GM20000 (cell line): Measurements from ENCODE around the gene SLC25A25.

ENCODE experiments used
- DNase-seq: peaks from one replicate; pipeline ENCODE4 v3.0.0; 2012; ENCODE audit warnings: low spot score
- TF ChIP-seq, protein P1 (sequence below): IDR thresholded peaks from 2 replicates; pipeline ENCODE4 v1.5.1; 2012; ENCODE audit warnings: mild to moderate bottlenecking, control low read depth; ENCODE audit errors: extremely low read depth, missing control alignments

Gene SLC25A25

DNA sequence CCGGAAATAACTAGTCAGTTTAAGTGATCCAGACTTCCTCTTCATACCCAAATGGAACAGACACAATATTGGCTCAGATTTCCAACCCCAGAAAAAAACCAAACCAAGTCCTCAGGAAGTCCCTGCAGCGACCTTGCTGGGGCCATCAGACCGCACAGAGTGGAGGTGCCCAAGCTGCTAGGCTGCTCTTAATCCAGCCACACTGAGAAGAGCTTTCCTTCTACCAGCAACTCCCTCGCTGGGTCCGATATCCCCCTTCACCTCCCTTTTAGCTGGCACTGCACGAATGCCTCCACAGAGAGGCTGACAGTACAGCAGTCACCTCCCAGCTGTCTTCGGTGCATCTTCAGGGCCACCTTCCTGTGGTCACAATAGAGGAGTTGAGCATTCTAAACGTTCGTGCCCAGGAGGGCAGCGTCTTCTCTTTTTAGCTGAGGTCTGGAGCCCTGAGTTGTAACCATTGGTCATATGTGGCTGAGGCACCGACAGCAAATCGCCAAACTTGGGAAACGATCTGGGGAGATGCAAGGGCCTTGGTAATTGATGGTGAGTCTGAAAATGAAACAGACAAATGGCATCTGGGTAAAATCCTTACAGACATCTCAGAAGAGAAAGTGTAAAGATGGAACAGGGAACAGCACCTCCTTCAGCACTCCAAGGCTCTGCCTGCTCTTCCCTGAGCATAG, 6.6 kb upstream of the SLC25A25 start:
- TF ChIP-seq, protein P1, sequence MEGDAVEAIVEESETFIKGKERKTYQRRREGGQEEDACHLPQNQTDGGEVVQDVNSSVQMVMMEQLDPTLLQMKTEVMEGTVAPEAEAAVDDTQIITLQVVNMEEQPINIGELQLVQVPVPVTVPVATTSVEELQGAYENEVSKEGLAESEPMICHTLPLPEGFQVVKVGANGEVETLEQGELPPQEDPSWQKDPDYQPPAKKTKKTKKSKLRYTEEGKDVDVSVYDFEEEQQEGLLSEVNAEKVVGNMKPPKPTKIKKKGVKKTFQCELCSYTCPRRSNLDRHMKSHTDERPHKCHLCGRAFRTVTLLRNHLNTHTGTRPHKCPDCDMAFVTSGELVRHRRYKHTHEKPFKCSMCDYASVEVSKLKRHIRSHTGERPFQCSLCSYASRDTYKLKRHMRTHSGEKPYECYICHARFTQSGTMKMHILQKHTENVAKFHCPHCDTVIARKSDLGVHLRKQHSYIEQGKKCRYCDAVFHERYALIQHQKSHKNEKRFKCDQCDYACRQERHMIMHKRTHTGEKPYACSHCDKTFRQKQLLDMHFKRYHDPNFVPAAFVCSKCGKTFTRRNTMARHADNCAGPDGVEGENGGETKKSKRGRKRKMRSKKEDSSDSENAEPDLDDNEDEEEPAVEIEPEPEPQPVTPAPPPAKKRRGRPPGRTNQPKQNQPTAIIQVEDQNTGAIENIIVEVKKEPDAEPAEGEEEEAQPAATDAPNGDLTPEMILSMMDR, result no peak
- no peak for DNase-seq

- TF ChIP-seq, protein P1, result no peak
- DNase-seq, result no peak
Measured at GRCh38 chr9:128062279-128062678, 5.8 kb upstream of the SLC25A25 start.

DNA sequence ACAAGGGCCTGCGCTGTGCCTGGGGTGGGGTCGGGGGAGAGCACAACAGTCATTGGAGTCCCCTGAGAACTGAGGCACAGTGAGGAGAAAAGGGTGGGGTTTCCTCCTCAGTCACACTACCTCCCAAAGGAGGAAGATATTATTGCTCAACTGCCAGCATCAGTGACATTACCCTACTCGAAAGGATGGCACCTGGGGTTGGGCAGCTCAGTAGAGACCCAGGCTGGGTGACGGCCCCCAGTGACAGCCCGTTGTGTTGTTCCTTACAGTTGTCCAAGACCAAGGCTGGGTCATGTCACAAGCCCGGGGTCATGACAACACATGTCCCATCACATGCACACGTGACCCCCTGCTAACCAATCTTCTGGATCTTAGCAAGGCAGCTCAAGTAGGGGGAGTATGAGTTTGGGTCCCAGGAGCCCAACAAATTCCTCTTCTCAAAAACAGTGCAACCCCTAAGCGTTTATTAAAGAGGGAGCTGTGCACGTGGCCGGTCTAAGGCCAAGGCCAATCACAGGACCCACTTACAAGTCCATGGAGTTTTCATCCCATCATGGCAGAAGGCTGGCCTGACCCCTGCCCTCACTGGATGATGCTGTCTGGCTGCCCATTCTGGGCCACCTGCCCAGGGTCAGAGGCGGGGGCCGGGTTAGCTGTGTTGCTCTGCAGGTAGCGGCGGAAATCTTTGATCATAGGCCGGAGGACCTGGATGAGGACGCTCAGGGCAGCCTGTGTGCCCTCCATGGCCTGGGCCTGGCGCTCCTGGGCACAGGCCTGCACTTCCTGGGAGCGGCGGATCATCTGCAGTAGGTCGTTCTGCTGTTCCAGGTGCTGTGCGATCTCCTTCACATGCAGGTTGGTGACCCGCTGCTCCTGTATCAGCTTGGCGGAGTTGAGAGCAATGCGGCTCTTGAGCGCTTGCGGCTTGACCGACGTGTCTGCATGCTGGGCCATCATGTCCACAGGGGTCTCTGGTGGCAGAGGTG, 4.9 kb upstream of the SLC25A25 start:
- DNase-seq, result no peak
- TF ChIP-seq, protein P1, result no peak

- no peak for DNase-seq
Measured at GRCh38 chr9:128065907-128066712, 1.9 kb upstream of the SLC25A25 start.

DNA sequence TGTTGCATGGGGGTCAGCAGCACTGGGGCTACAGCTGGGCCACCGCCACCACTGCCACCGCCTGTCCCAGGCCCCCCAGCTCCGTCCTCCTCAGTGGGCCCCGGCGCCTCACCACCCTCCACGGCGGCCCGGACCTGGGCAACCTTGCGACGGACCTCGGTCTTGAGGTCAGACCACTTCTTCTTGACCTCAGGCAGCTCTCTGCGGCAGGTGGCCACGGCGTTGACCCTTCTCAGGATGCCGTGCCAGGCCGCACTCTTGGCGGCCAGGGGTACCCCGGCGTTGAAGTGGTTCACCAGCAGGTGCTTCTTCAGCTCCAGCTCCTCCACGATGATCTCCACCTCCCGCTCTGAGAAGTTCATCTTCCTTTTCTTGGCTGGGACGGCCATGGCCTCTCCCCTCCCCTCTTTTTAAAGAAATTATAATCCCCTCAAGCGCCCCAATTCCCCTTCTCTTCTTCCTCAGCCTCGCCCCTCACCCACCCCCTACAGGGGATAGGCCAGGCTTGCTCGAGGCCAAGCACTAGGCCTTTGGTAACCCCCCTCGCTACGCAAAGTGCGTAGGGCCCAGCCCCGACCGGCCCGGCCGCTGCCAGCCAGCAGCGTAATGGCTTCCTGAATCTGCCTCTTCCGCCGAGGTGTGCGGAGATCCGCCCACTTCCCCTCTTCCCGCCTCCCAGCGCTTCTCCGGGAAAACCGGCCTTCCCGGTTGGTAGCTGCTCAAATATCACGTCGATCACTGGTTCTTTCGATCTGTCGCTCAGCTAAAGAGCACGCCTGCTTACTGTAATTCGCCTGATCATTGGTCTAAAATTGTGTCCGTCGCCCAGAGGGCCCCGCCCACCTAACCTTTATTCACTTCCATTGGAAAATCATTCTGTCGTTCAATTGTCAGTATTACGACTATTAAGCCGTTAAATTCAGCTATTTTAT, 1.1 kb upstream of the SLC25A25 start, which contains the start of gene NAIF1:
Gene NAIF1, minus strand, starts transcription at position 608 of the 932 bp plus-strand sequence. Its CDS starts 219 bp downstream, at position 389.
- DNase-seq, result peak; percentile 97
- TF ChIP-seq, protein P1, result no peak

More at GRCh38 chr9:128065907-128066712, 1.9 kb upstream of the SLC25A25 start:
- TF ChIP-seq, protein P1, result no peak
